AG09319 (cell line): Measurements from ENCODE around the gene CFAP69.
"Not testable (repeated sequence)": the region's sequence is repeated elsewhere in the genome, so short reads cannot be mapped to it uniquely, and the experiment has no call there.

Experiments used
- DNase-seq: peaks from one replicate; pipeline ENCODE4 v3.0.0-alpha.2; 2010; ENCODE audit warnings: low read depth; ENCODE audit errors: extremely low read depth
- CTCF ChIP-seq: IDR thresholded peaks from 2 replicates; pipeline ENCODE4 v1.5.1; 2011; ENCODE audit warnings: low read depth, mild to moderate bottlenecking, inconsistent platforms, low read length, moderate library complexity

CFAP69 gene

DNA sequence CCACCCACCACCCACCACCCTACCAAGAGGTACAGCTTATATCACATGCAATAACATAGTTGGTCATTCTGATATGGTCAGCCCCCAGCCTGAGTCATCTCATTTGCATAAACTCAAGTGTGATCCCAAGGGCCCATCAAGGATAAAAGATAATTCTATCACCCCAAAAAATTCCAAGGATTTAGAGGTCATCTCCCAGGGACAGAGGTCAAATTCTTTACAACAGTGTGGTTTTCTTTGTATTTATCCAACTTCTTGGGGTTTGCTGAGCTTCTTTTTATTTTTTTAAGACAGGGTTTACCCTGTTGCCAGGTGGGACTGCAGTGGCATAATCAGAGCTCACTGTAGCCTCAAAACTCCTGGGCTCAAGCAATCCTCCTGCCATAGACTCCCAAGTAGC, 92.1 kb downstream of the CFAP69 start:
- DNase-seq, result no peak

GRCh38 chr7:90345016-90345415, 100.0 kb downstream of the CFAP69 start:
- no peak for DNase-seq
- TF ChIP-seq CTCF, result no peak

More for the DNA sequence above, 92.1 kb downstream of the CFAP69 start:
- no peak for TF ChIP-seq CTCF

DNA sequence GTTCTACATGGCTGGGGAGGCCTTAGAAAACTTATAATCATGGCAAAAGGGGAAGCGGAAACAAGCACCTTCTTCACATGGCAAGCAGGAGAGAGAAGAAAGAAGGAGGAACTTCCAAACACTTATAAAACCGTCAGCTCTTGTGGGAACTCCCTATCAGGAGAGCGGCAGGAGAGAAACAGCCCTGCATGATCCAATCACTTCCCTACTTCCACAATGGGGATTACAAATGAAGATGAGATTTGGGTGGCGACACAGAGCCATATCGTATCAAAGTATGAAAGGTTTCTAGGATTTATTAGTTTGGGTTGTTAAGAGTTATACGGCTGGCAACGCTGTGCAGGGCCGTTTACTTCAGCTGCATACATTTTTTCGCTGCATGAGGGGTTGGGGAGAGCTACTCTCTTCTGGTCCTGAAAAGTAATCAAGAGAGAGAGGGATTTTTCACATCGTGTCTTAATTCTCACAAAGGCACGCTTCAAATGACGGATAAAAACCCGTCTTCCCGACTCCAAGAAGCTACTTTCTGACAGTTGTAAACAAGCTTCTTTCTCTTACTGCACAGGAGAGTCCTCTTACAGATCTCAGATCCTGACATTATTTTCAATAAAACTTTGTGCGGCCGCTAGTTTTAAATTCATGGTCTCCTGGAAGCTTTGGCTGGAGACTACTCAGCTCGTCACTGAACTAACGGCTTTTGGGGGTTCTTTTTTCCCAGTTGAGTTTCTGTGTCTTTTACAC, 100.8 kb downstream of the CFAP69 start:
- DNase-seq, result no peak
- no peak for TF ChIP-seq CTCF

DNA sequence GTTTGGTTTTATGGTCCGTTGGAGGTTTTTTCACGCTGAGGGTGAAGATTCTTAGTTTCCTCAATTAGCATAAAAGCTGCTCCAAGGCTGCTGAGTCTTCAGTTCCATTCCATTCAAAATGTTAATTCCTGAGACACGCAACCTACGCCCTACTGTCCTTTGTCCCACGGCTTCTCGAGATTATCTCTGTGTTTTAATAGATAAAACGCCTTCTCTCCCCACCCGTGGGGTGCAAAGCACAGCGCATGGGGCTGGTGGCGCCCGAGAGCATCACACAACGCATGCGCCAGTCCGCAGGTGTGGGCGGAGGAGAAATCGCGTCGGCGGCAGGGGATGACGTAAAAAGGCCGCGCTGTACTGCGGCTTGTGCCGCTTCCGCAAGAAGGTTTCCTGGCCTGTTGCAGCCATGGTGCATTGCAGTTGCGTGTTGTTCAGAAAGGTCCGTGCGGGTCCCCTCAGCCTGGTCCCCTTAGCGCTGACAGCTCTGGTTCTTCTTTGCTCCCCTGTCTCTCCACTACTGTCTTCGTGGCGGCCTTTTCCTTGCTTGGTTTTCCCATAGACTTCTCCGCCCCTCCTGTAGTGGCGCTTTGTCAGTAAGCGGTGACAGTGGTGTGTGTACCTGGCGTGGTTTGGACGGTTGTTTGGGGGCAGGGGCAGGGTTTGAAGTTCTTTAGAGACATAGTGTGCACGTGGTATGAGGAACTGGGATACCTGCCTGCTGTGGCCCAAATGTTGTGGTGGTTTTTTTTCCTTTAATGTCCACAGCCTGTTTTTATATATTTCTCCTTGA, 101.6 kb downstream of the CFAP69 start, which contains the start of gene GTPBP10:
Gene GTPBP10, plus strand, starts transcription at position 381 of the 790 bp plus-strand sequence. Its CDS starts 26 bp downstream, at position 407.
- DNase-seq, result peak; percentile 90
- peak; percentile 85 for TF ChIP-seq CTCF

DNA sequence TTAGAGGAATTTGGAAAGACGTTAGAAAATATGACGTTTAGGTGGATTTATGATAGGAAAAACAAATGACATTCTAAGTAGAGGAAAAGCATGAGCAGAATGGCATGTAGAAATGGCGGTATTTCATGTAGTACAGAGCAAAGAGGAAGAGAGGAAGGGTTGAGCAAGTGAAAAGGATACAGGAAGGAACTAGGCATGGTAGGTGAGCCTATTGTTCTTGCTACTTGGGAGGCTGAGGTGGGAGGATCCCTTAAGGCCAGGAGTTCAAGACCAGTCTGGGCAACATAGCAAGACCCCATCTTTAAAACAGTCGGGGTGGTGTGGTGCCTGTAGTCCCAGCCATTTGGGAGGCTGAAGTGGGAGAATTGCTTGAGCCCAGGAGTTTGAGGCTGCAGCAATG, 102.8 kb downstream of the CFAP69 start:
- no peak for DNase-seq
- no peak for TF ChIP-seq CTCF

DNA sequence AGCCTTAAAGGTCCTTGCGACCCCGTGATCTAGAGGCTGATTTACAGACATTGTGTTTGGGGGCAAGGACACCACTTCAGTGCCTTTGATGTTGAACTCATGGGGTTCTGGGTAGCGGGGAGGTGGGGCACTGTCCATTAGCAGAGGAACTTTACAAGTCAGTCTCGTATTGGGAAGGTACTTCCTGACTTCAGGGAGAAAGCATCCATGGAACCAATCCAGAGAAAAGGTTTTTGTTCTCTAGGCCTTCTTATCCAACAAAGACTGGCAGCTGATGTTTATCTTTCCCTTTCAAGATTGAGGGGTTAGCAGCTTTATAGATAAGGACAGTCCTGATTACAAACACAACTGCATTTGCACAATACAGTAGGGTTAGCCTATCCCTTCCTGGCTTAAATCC, 104.3 kb downstream of the CFAP69 start:
- no peak for TF ChIP-seq CTCF
- no peak for DNase-seq

DNA sequence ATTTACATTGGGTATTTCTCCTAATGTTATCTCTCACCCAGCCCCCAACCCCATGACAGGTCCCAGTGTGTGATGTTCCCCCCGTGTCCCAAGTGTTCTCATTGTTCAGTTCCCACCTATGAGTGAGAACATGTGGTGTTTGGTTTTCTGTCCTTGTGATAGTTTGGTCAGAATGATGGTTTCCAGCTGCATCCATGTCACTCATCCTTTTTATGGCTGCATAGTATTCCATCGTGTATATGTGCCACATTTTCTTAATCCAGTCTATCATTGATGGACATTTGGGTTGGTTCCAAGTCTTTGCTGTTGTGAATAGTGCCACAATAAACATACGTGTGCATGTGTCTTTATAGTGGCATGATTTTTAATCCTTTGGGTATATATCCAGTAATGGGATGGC, 105.1 kb downstream of the CFAP69 start:
- not testable (repeated sequence) for DNase-seq
